GM12892 (cell line): Measurements from ENCODE around the gene SMIM41.

Experiments
- POLR2A ChIP-seq: IDR thresholded peaks from 2 replicates; pipeline ENCODE4 v1.6.1; 2011; ENCODE audit warnings: low read depth, low read length, control low read depth
- POLR2AphosphoS5 ChIP-seq: IDR thresholded peaks from 2 replicates; pipeline ENCODE4 v1.6.1; 2011; ENCODE audit warnings: low read depth, low read length, control low read depth

DNA sequence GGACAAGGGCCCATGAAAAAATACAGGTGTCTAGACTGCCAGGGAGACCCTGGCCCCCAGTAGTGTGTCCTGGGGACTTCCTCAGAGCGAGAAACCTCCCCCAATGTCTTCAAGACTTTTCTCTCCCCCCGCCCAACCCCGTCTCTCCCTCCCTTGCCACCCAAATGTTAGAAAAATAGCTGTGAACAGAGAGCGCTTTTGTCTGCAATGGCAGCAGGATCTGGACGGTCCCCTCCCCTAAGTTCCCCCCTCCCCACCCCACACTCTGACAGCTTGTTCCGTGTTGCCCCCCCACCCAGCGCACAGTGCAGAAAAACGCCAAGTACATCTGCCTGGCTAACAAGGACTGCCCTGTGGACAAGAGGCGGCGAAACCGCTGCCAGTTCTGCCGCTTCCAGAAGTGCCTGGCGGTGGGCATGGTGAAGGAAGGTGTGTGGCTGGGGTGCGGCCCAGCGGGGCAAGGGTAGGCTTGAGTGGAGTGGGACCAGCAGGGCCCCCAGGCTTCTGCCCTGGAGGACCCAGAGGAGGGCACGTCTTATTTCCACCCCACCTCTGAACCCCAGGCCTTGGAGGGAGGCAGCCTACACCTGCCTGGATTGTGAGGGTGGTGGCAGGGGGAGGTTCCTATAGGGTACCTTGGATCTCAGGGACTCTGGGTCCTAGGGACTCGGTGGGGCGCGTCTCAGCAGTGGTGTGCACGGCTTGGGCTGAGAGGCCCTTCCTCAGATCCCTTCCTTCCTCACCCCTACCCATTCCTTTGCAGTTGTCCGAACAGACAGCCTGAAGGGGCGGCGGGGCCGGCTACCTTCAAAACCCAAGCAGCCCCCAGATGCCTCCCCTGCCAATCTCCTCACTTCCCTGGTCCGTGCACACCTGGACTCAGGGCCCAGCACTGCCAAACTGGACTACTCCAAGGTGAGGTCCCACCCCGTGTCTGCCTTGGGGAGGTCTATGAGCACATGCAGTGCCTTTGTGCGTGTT lies 23.5 kb upstream of the SMIM41 start:
- TF ChIP-seq POLR2A: no peak
- no peak for TF ChIP-seq POLR2AphosphoS5
